GM23338 (cell line): Measurements from ENCODE around the gene CIDEB. TPM values are rescaled to one million over a fixed set of nuclear protein-coding genes. Genes with fewer than 3 reads are reported as not detected.

Experiments
- ATAC-seq: fragments of 200-7000 bp; cut with Tn5 transposase; 3 replicates; pipeline ENCODE4 v1.9.1; 2020
- DNase-seq: peaks from one replicate; pipeline ENCODE4 v3.0.0-alpha.2; 2015; ENCODE audit warnings: low spot score
- H2AFZ ChIP-seq: fragments of 200-600 bp; sonication (generic); 2 replicates; pipeline ENCODE4 v1.8.0; 2016; ENCODE audit warnings: antibody characterized with exemption, mild to moderate bottlenecking, moderate library complexity
- H3F3A ChIP-seq: fragments of 200-600 bp; sonication (generic); replicated peaks from 2 replicates; pipeline ENCODE4 v1.8.0; 2017; ENCODE audit warnings: antibody characterized with exemption, mixed run types, low read depth
- H3K27ac ChIP-seq: fragments of 200-600 bp; sonication (generic); 2 replicates; pipeline ENCODE4 v1.6.1; 2016; ENCODE audit warnings: low read depth
- H3K27me3 ChIP-seq: fragments of 200-600 bp; sonication (generic); 2 replicates; pipeline ENCODE4 v1.8.0; 2016; ENCODE audit warnings: mild to moderate bottlenecking, mixed run types, moderate library complexity; ENCODE audit not compliant: insufficient read depth
- H3K36me3 ChIP-seq: fragments of 200-600 bp; sonication (generic); 2 replicates; pipeline ENCODE4 v1.8.0; 2016; ENCODE audit warnings: mild to moderate bottlenecking; ENCODE audit not compliant: insufficient read depth
- H3K4me1 ChIP-seq: fragments of 200-600 bp; sonication (generic); 2 replicates; pipeline ENCODE4 v1.8.0; 2016; ENCODE audit warnings: mild to moderate bottlenecking, moderate library complexity; ENCODE audit not compliant: insufficient read depth
- H3K4me2 ChIP-seq: fragments of 200-600 bp; sonication (generic); 2 replicates; pipeline ENCODE4 v1.7.1; 2017; ENCODE audit warnings: mixed run types
- H3K4me3 ChIP-seq: fragments of 200-600 bp; sonication (generic); 2 replicates; pipeline ENCODE4 v1.6.1; 2016; ENCODE audit warnings: mixed run types
- H3K79me2 ChIP-seq: fragments of 200-600 bp; sonication (generic); replicated peaks from 2 replicates; pipeline ENCODE4 v1.8.0; 2017; ENCODE audit warnings: mild to moderate bottlenecking; ENCODE audit not compliant: insufficient read depth
- H3K9me2 ChIP-seq: fragments of 200-600 bp; sonication (generic); 2 replicates; pipeline ENCODE4 v1.8.0; 2017; ENCODE audit not compliant: insufficient read depth
- H4K20me1 ChIP-seq: fragments of 200-600 bp; sonication (generic); replicated peaks from 2 replicates; pipeline ENCODE4 v1.8.0; 2017; ENCODE audit warnings: mild to moderate bottlenecking; ENCODE audit not compliant: insufficient read depth
- H3K27ac Mint-ChIP-seq: 2 replicates; pipeline ENCODE4 v1.8.0; 2020; ENCODE audit warnings: inconsistent platforms, mild to moderate bottlenecking, moderate library complexity, mixed read lengths
- H3K27me3 Mint-ChIP-seq: 3 replicates; pipeline ENCODE4 v1.8.0; 2022; ENCODE audit warnings: low read depth, mild to moderate bottlenecking, moderate library complexity, mixed read lengths, inconsistent platforms; ENCODE audit not compliant: insufficient read depth, poor library complexity
- H3K36me3 Mint-ChIP-seq: 3 replicates; pipeline ENCODE4 v1.8.0; 2021; ENCODE audit warnings: low read depth, mild to moderate bottlenecking, inconsistent platforms, moderate library complexity, mixed read lengths
- H3K4me1 Mint-ChIP-seq: 3 replicates; pipeline ENCODE4 v1.8.0; 2020; ENCODE audit warnings: mild to moderate bottlenecking, inconsistent platforms, mixed read lengths
- H3K4me3 Mint-ChIP-seq: 3 replicates; pipeline ENCODE4 v1.8.0; 2021; ENCODE audit warnings: moderate library complexity, mild to moderate bottlenecking, inconsistent platforms, mixed read lengths
- H3K9me3 Mint-ChIP-seq: 3 replicates; pipeline ENCODE4 v1.8.0; 2020; ENCODE audit warnings: moderate library complexity, mild to moderate bottlenecking, inconsistent platforms, mixed read lengths
- ETS1 ChIP-seq: IDR thresholded peaks from 2 replicates; pipeline ENCODE4 v1.6.1; 2016; ENCODE audit warnings: antibody characterized with exemption
- EZH2 ChIP-seq: fragments of 200-600 bp; sonication (generic); IDR thresholded peaks from one replicate; pipeline ENCODE4 v1.8.0; 2017; ENCODE audit warnings: antibody characterized with exemption, mild to moderate bottlenecking, low read depth; ENCODE audit not compliant: unreplicated experiment
- POLR2AphosphoS5 ChIP-seq: IDR thresholded peaks from 2 replicates; pipeline ENCODE4 v1.6.1; 2016; ENCODE audit warnings: antibody characterized with exemption, low read depth
- REST ChIP-seq: IDR thresholded peaks from one replicate; pipeline ENCODE4 v1.6.1; 2018; ENCODE audit warnings: antibody characterized with exemption; ENCODE audit not compliant: unreplicated experiment
- STAT1 ChIP-seq: IDR thresholded peaks from one replicate; pipeline ENCODE4 v1.6.1; 2016; ENCODE audit warnings: antibody characterized with exemption; ENCODE audit not compliant: unreplicated experiment
- ZNF114 ChIP-seq: fragments of 250-450 bp; sonication (Bioruptor Pico); IDR thresholded peaks from 2 replicates; pipeline ENCODE4 v1.5.0; 2020; ENCODE audit warnings: mild to moderate bottlenecking, moderate library complexity
- polyA plus RNA-seq: library from polyadenylated mRNA; unstranded; fragments of >200 nt; fragmentation: Nextera tagmentation; extraction: Ambion mirVana; gene quantifications from 2 replicates; pipeline ENCODE4 v1.2.1, GENCODE V29; 2016
- total RNA-seq: library from RNA; depleted of rRNA; stranded (reverse); fragments of >200 nt; shearing (Covaris generic); gene quantifications from 2 replicates; pipeline ENCODE4 v1.2.3, GENCODE V29; 2014
- TF ChIP-seq, protein P1 (sequence below): fragments of 250-450 bp; sonication (Bioruptor Pico); IDR thresholded peaks from 2 replicates; pipeline ENCODE4 v1.5.0; 2020; ENCODE audit warnings: mild to moderate bottlenecking, moderate library complexity

Gene CIDEB
- total and polyA plus RNA-seq, 2 experiments from 2014 or later = 3.4 to 4.6 TPM

DNA sequence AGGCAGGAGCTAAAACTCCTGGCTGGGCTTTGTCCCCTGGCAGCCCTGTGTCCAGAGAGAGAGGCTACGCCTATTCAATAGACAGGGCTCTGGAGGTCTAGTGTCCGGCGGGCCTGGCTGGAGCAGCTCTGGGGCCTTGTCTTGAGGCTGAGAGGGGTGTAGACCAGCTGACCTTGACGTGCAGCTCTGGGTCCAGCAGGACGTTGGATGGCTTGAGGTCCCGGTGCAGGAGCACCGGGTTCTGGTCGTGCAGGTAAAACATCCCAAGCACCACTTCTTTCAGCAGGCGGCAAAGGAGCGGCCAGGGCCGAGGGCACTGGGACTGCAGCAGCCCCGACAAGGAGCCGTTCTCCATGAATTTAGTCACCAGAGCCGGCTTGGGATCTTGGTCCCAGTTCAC, 31.1 kb upstream of the CIDEB start:
- ATAC-seq = no peak

DNA sequence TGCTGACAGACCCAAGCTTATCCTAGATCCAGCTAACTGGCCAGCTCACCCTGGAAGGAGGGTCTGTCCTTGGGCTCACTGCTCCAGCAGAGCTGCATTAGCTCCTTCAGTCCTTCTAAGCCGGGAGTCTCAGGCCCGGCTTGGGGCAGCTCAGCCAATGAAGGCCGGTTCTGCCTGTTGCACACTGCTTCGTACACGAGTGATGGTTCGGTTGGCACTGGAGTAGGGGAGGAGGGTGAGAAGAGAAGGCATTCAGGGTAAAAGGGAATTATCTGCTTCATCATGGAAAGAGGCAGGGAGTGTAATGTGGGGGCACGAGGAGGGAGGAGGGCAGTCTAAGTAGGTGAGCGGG, 30.0 kb upstream of the CIDEB start:
- H3K27ac ChIP-seq = no peak overlapping the region
- H3F3A ChIP-seq = 0 out of 2 replicates have a peak, but pooled peaks cover 7% of the 10 kb centered on the region
- no peaks in the 10 kb centered on the region for H3K79me2 ChIP-seq
- peaks cover 4% of the 10 kb centered on the region; the same call in 1 of the 2 replicates for H4K20me1 ChIP-seq
- Mint-ChIP-seq H3K4me3 (no peak overlapping the region), H3K36me3 (no peaks in the 10 kb centered on the region), H3K4me1 (peaks cover 17% of the 10 kb centered on the region), H3K9me3 (no peaks in the 10 kb centered on the region), H3K27ac (no peak overlapping the region), H3K27me3 (peaks cover 89% of the 10 kb centered on the region)
- DNase-seq (no peak), ATAC-seq (no peak)
- H3K4me2 ChIP-seq = no peak overlapping the region
- TF ChIP-seq EZH2 = no peak
- no peak for TF ChIP-seq REST
- TF ChIP-seq STAT1 = no peak
- TF ChIP-seq ETS1 = no peak
- no peak for TF ChIP-seq ZNF114 (CRISPR knock-in tag)
- TF ChIP-seq, protein P1, sequence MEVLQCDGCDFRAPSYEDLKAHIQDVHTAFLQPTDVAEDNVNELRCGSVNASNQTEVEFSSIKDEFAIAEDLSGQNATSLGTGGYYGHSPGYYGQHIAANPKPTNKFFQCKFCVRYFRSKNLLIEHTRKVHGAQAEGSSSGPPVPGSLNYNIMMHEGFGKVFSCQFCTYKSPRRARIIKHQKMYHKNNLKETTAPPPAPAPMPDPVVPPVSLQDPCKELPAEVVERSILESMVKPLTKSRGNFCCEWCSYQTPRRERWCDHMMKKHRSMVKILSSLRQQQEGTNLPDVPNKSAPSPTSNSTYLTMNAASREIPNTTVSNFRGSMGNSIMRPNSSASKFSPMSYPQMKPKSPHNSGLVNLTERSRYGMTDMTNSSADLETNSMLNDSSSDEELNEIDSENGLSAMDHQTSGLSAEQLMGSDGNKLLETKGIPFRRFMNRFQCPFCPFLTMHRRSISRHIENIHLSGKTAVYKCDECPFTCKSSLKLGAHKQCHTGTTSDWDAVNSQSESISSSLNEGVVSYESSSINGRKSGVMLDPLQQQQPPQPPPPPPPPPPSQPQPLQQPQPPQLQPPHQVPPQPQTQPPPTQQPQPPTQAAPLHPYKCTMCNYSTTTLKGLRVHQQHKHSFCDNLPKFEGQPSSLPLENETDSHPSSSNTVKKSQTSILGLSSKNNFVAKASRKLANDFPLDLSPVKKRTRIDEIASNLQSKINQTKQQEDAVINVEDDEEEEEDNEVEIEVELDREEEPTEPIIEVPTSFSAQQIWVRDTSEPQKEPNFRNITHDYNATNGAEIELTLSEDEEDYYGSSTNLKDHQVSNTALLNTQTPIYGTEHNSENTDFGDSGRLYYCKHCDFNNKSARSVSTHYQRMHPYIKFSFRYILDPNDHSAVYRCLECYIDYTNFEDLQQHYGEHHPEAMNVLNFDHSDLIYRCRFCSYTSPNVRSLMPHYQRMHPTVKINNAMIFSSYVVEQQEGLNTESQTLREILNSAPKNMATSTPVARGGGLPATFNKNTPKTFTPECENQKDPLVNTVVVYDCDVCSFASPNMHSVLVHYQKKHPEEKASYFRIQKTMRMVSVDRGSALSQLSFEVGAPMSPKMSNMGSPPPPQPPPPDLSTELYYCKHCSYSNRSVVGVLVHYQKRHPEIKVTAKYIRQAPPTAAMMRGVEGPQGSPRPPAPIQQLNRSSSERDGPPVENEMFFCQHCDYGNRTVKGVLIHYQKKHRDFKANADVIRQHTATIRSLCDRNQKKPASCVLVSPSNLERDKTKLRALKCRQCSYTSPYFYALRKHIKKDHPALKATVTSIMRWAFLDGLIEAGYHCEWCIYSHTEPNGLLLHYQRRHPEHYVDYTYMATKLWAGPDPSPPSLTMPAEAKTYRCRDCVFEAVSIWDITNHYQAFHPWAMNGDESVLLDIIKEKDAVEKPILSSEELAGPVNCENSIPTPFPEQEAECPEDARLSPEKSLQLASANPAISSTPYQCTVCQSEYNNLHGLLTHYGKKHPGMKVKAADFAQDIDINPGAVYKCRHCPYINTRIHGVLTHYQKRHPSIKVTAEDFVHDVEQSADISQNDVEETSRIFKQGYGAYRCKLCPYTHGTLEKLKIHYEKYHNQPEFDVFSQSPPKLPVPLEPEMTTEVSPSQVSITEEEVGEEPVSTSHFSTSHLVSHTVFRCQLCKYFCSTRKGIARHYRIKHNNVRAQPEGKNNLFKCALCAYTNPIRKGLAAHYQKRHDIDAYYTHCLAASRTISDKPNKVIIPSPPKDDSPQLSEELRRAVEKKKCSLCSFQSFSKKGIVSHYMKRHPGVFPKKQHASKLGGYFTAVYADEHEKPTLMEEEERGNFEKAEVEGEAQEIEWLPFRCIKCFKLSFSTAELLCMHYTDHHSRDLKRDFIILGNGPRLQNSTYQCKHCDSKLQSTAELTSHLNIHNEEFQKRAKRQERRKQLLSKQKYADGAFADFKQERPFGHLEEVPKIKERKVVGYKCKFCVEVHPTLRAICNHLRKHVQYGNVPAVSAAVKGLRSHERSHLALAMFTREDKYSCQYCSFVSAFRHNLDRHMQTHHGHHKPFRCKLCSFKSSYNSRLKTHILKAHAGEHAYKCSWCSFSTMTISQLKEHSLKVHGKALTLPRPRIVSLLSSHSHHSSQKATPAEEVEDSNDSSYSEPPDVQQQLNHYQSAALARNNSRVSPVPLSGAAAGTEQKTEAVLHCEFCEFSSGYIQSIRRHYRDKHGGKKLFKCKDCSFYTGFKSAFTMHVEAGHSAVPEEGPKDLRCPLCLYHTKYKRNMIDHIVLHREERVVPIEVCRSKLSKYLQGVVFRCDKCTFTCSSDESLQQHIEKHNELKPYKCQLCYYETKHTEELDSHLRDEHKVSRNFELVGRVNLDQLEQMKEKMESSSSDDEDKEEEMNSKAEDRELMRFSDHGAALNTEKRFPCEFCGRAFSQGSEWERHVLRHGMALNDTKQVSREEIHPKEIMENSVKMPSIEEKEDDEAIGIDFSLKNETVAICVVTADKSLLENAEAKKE (CRISPR knock-in tag) = no peak
- H3K4me3 ChIP-seq = no peak overlapping the region
- no peaks in the 10 kb centered on the region for H3K9me2 ChIP-seq
- H3K36me3 ChIP-seq = no peaks in the 10 kb centered on the region
- no peak overlapping the region for H2AFZ ChIP-seq
- H3K27me3 ChIP-seq = peaks cover 100% of the 10 kb centered on the region
- H3K4me1 ChIP-seq = peaks cover 25% of the 10 kb centered on the region; the same call in 1 of the 2 replicates

More for the DNA sequence above, 31.1 kb upstream of the CIDEB start:
- no peaks in the 10 kb centered on the region for H3K36me3 Mint-ChIP-seq
- H3K4me2 ChIP-seq = peak overlapping the region; percentile 97
- no peak overlapping the region for H3K27ac Mint-ChIP-seq
- H2AFZ ChIP-seq = peak overlapping the region; percentile 100
- no peaks in the 10 kb centered on the region for H3K9me3 Mint-ChIP-seq
- H3K27me3 Mint-ChIP-seq = peaks cover 78% of the 10 kb centered on the region
- peaks cover 100% of the 10 kb centered on the region for H3K27me3 ChIP-seq
- peak overlapping the region; percentile 84 for H3K4me3 Mint-ChIP-seq
- H3K4me3 ChIP-seq = peak overlapping the region; percentile 85
- H3K79me2 ChIP-seq = no peaks in the 10 kb centered on the region
- TF ChIP-seq POLR2AphosphoS5 = no peak
- H3K36me3 ChIP-seq = no peaks in the 10 kb centered on the region
- H3K9me2 ChIP-seq = no peaks in the 10 kb centered on the region
- peaks cover 4% of the 10 kb centered on the region; the same call in 1 of the 2 replicates for H4K20me1 ChIP-seq
- no peak for DNase-seq
- H3K4me1 ChIP-seq = peaks cover 17% of the 10 kb centered on the region; the same call in 1 of the 2 replicates
- peaks cover 17% of the 10 kb centered on the region for H3K4me1 Mint-ChIP-seq
- no peak overlapping the region for H3K27ac ChIP-seq
- no peaks in the 10 kb centered on the region for H3F3A ChIP-seq
